GM12872 (cell line): Measurements from ENCODE around the gene SUSD2.

Experiments used
- CTCF ChIP-seq: IDR thresholded peaks from 3 replicates; pipeline ENCODE4 v1.5.1; 2011; ENCODE audit warnings: low read depth, mild to moderate bottlenecking, low read length, moderate library complexity; ENCODE audit not compliant: insufficient read depth

Gene SUSD2

DNA sequence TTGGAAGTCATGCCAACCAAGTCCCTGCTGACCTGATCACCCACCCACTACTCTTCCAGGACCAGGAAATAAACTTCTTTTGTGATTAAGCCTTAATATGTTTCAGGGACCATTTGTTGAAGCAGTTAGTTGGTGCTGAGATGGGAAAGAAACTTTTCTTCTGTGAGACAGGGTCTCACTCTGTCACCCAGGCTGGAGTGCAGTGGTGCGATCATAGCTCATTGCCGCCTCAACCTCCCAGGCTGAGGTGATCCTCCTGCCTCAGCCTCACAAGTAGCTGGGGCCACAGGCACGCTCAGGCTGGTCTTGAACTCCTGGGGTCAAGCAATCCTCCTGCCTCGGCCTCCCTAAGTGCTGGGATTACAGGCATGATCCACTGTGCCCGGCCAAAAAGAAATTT lies 10.6 kb downstream of the SUSD2 start:
- no peak for TF ChIP-seq CTCF

DNA sequence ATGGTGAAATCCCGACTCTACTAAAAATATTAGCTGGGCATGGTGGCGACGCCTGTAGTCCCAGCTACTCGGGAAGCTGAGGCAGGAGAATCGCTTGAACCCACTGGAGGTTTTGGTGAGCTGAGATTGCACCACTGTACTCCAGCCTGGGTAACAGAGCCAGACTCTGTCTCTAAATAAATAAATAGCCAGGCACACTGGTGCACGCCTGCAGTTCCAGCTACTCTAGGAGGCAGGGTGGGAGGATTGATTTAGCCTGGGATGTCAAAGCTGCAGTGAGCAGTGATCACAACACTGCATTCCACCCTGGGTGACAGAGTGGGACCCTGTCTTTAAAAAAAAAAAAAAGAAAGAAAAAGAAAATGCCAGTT lies 17.4 kb downstream of the SUSD2 start:
- TF ChIP-seq CTCF, result no peak

GRCh38 chr22:24200619-24201212 lies 19.4 kb downstream of the SUSD2 start:
- no peak for TF ChIP-seq CTCF

DNA sequence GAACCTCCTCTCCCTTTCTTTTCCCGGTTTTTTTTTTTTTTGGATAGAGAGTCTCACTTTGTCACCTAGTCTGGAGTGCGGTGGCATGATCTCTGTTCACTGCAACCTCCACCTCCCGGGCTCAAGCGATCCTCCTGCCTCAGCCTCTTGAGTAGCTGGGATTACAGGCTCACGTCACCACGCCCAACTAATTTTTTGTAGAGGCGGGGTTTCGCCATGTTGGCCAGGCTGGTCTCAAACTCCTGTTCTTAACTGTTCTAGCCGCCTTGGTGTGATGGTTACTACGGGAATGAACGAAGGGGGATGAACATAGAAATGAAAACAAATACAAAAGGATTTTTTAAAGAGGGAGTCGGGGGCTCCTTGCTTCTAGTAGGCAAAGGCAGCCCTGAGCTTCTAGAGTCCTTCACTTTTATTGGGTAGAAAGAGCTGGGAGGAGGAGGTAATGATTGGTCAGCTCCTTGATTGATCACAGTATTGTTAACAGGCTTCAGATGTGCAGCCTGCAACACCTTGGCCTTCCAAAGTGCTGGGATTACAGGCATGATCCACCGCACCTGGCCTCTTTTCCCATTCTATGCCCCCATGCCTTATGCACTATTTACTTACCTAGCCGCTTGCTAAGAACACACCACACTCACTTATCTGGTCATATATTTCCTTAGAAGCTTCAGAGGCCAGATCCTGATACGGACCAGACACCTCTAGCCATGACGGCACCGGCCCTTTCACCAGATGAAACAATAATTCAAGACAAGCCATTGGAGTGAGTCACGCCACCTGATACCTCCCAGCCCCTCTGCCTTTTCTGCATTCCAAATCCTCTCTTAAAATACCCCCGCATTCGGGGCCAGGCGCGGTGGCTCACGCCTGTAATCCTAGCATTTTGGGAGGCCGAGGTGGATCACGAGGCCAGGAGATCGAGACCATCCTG lies 20.7 kb downstream of the SUSD2 start:
- no peak for TF ChIP-seq CTCF

GRCh38 chr22:24205438-24206195 lies 24.3 kb downstream of the SUSD2 start:
- TF ChIP-seq CTCF, result no peak

GRCh38 chr22:24207264-24208011 lies 26.2 kb downstream of the SUSD2 start:
- TF ChIP-seq CTCF, result no peak
